ACC112 (cell line): ENCODE data around the gene RYR2.

Source experiments
- H2AFZ ChIP-seq: fragments of 200-600 bp; sonication (generic); one replicate; pipeline ENCODE4 v1.6.0; 2017; ENCODE audit warnings: antibody characterized with exemption, low read length; ENCODE audit not compliant: unreplicated experiment
- H3K27ac ChIP-seq: fragments of 200-600 bp; sonication (generic); 2 replicates; pipeline ENCODE4 v1.5.1; 2014; ENCODE audit warnings: low read depth, mild to moderate bottlenecking, antibody characterized with exemption, low read length, moderate library complexity
- H3K27me3 ChIP-seq: fragments of 200-600 bp; sonication (generic); 2 replicates; pipeline ENCODE4 v1.6.1; 2014; ENCODE audit warnings: mild to moderate bottlenecking, antibody characterized with exemption, low read length, moderate library complexity, mixed read lengths; ENCODE audit not compliant: insufficient read depth
- H3K36me3 ChIP-seq: fragments of 200-600 bp; sonication (generic); 2 replicates; pipeline ENCODE4 v1.6.1; 2016; ENCODE audit warnings: mild to moderate bottlenecking, antibody characterized with exemption, low read length, moderate library complexity, mixed read lengths; ENCODE audit not compliant: insufficient read depth
- H3K4me1 ChIP-seq: fragments of 200-600 bp; sonication (generic); one replicate; pipeline ENCODE4 v1.6.1; 2016; ENCODE audit warnings: low read length, mixed read lengths; ENCODE audit not compliant: insufficient read depth, unreplicated experiment, control insufficient read depth
- H3K4me3 ChIP-seq: fragments of 200-600 bp; sonication (generic); 2 replicates; pipeline ENCODE4 v1.5.1; 2014; ENCODE audit warnings: mild to moderate bottlenecking, low read depth, low read length
- H3K79me2 ChIP-seq: fragments of 200-600 bp; sonication (generic); one replicate; pipeline ENCODE4 v1.6.0; 2016; ENCODE audit warnings: low read length; ENCODE audit not compliant: control insufficient read depth, unreplicated experiment, insufficient read depth

RYR2 gene

DNA sequence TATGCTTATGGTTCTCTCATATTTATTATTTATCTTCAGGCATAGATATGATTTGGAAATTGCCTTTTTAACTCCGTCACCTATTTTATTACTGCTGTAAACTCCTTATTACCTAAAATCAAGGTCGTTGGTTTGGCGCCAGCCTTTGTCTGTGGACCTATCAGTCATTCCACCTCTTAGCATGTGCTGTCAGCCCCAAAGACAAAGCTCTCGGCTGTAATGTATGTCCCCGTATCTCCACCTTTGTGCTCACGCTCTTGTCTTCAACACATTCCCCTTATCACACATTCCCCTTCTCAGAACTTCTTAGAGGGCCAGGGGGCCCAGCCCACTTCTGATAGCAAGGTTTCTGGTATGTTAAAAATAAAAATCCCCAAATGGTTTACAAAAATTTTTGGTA, 342.2 kb downstream of the RYR2 start:
- no peak overlapping the region for H3K4me3 ChIP-seq
- no peaks in the 10 kb centered on the region for H3K27me3 ChIP-seq

DNA sequence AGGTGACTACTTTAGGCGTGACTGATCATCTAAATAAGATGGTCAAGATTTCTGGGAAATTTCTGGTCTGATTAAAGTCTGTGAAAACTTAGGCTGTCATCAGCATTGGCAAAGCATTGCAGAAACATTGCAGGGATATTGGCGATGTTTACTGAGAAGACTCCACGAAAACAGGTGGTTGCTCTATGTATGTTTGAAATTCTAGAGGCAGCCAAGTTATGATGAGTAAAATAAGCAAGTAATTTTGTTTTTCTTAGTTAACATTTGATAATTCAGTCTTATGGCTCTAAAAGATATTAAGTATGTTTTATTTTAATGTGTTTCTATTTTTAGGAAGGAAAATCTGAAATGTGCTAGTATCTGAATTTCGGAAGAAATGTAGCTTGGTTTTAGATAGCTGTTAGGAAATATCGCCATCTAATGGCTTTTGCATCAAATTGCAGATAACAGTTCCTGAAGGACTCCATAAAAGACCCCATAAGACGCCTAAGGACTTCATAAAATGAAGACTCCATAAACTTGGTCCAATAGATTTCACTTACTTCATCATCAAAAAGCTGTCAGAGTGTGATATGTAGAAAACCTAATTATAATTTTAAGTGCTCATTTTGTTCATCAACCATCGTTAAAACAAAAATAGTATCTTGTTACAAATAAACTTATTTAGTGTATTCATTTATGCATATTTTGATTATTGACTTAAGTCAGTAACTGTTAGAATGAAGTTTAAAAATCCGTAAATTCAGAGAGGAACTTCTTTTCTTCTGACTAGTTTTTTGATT, 344.6 kb downstream of the RYR2 start:
- no peaks in the 10 kb centered on the region for H3K36me3 ChIP-seq
- no peak overlapping the region for H3K4me3 ChIP-seq

More for the DNA sequence above, 342.2 kb downstream of the RYR2 start:
- Histone ChIP-seq H3K4me1 (no peaks in the 10 kb centered on the region), H2AFZ (no peak overlapping the region), H3K27ac (no peak overlapping the region), H3K36me3 (no peaks in the 10 kb centered on the region), H3K79me2 (no peaks in the 10 kb centered on the region)

DNA sequence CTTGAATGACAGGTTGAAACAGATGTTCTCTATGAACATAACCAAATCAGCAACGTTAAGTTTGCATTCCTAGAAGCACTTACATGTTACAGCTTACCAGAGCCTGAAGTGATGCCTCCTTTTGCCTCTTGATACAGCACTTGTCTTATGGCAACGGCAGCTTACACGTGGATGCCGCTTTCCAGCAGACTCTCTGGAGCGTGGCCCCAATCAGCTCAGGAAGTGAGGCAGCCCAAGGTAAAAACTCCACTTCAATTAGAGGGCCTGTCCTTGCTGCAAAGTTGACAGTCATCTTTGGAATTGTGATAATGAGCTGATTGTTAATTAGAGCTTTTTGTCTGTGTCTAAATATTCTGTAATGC, 345.1 kb downstream of the RYR2 start:
- no peaks in the 10 kb centered on the region for H3K36me3 ChIP-seq
- H3K4me3 ChIP-seq, result no peak overlapping the region
- no peaks in the 10 kb centered on the region for H3K4me1 ChIP-seq
- no peak overlapping the region for H3K27ac ChIP-seq
- H3K79me2 ChIP-seq, result no peaks in the 10 kb centered on the region
- H2AFZ ChIP-seq, result no peak overlapping the region
- no peaks in the 10 kb centered on the region for H3K27me3 ChIP-seq

More for the DNA sequence above, 344.6 kb downstream of the RYR2 start:
- Histone ChIP-seq H2AFZ (no peak overlapping the region), H3K4me1 (no peaks in the 10 kb centered on the region), H3K27ac (no peak overlapping the region), H3K27me3 (no peaks in the 10 kb centered on the region), H3K79me2 (no peaks in the 10 kb centered on the region)

DNA sequence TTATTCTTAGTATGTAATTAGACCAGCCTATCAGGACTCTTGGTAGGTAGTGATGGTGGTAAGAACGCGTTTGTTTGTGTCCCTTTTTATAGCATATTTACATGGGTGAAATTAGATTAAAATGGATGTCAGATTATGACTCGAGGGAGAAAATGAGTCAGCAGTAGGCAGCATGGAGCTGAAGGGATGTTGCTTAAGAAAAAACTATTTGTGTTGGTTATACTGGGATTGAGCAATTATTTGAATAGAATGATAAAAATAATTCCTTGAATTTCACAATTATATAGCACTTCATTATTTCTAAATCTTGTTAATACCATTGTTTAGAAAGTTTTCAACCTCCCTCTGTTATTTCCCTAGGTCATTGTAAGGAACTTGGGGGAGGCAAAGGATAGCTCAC, 348.8 kb downstream of the RYR2 start:
- Histone ChIP-seq H3K27me3 (no peaks in the 10 kb centered on the region), H3K36me3 (no peaks in the 10 kb centered on the region), H2AFZ (no peak overlapping the region), H3K79me2 (no peaks in the 10 kb centered on the region), H3K4me3 (no peak overlapping the region), H3K4me1 (no peaks in the 10 kb centered on the region), H3K27ac (no peak overlapping the region)

DNA sequence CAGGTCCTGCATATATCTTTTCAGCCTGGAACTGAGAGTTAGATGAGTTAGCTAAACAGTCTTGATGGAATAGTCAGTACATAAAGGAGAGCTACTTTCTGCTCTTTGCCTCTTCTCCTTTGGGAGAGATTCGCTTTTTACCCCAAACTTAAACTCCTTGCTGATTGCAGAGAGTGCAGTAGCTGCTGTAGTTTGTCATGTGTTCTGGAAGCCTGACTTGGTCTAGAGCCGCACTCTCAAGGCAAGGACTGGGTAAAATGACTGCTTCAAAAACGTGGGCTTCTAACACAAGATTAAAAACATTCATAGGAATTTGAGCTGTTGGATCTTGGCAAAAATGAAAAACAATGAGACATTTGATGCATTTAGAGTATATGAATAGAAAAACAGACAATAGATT, 351.6 kb downstream of the RYR2 start:
- H3K4me3 ChIP-seq, result no peak overlapping the region
- H3K79me2 ChIP-seq, result no peaks in the 10 kb centered on the region
- H2AFZ ChIP-seq, result no peak overlapping the region
- no peaks in the 10 kb centered on the region for H3K27me3 ChIP-seq
- no peak overlapping the region for H3K27ac ChIP-seq
- H3K4me1 ChIP-seq, result no peaks in the 10 kb centered on the region
- no peaks in the 10 kb centered on the region for H3K36me3 ChIP-seq

DNA sequence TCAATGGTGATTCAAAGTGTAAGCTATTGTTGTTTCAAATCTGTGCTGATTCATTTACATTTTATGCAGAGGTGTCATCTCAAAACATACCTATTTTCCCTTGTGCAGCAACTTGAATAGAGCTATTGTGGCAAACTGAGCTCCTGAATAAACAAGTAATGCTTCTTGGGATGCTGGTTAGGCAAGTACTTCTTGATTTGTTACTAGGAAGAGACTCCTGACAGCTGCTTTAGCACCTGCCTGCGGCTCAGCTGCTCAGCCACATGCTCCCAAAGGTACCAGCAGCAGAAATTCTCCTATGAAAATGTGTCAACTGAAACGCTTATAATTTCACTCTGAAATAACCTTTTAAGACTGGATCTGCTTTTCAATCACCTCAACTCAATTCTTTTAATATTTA, 352.3 kb downstream of the RYR2 start:
- H3K4me3 ChIP-seq, result no peak overlapping the region
- no peaks in the 10 kb centered on the region for H3K27me3 ChIP-seq
- H3K79me2 ChIP-seq, result no peaks in the 10 kb centered on the region
- no peaks in the 10 kb centered on the region for H3K36me3 ChIP-seq
- no peak overlapping the region for H3K27ac ChIP-seq
- no peaks in the 10 kb centered on the region for H3K4me1 ChIP-seq
- no peak overlapping the region for H2AFZ ChIP-seq

DNA sequence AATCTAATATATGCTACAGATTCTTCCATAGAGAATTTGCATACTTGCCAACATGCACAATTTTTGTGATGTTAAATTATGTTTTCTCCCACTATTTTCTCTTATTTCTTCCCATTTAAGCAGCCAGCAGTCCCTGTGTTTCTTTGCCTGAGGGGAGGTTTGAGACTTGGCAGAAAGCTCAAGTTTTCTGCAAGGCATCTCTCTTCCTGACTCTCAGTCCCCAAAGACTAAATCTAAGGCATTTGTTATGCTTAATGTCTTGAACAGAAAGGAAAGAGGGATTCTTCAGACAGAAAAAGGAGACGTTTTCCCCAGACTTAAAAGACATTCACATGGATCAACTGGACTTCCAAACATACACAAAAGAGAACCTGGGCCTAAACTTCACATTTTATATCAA, 354.4 kb downstream of the RYR2 start:
- no peak overlapping the region for H3K4me3 ChIP-seq
- H3K36me3 ChIP-seq, result no peaks in the 10 kb centered on the region
- H3K27me3 ChIP-seq, result no peaks in the 10 kb centered on the region
- H3K4me1 ChIP-seq, result no peaks in the 10 kb centered on the region
- no peak overlapping the region for H3K27ac ChIP-seq
- H3K79me2 ChIP-seq, result no peaks in the 10 kb centered on the region
- no peak overlapping the region for H2AFZ ChIP-seq

DNA sequence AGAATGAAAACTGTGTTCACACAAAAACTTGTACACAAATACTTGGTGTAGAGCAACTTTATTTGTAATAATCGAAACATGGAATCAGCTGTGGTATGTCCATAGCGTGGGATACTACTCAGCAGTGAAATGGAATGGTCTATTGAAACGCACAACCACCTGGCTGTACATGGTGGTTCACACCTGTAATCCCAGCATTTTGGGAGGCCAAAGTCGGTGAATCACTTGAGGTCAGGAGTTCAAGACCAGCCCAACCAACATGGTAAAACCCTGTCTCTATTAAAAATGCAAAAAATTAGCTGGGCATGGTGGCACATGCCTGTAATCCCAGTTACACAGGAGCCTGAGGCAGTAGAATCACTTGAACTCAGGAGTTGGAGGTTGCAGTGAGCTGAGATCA, 356.8 kb downstream of the RYR2 start:
- H3K4me1 ChIP-seq, result no peaks in the 10 kb centered on the region

DNA sequence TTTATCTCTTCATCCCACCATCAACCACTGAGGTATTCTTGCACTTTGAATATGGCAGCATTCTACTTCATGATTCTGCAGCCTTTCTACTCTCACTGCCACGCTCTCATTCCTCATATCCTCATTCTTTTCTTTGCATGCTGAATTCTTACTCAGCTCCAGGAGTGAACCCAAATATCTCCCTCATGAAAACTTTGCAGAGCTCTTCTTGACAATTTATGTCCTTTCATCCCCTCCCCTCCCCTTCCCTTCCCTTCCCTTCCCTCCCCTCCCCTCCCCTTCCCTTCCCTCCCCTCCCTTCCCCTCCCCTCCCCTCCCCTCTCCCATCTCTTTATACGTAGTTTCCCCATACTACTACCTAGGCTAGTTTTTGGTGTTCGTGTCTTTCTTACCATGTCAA, 363.9 kb downstream of the RYR2 start:
- Histone ChIP-seq H3K4me1 (no peaks in the 10 kb centered on the region), H3K36me3 (no peaks in the 10 kb centered on the region), H3K27me3 (no peaks in the 10 kb centered on the region), H3K79me2 (no peaks in the 10 kb centered on the region), H3K27ac (no peak overlapping the region), H2AFZ (no peak overlapping the region), H3K4me3 (no peak overlapping the region)

More for the DNA sequence above, 356.8 kb downstream of the RYR2 start:
- Histone ChIP-seq H3K4me3 (no peak overlapping the region), H2AFZ (no peak overlapping the region), H3K27me3 (no peaks in the 10 kb centered on the region), H3K27ac (no peak overlapping the region), H3K79me2 (no peaks in the 10 kb centered on the region), H3K36me3 (no peaks in the 10 kb centered on the region)

DNA sequence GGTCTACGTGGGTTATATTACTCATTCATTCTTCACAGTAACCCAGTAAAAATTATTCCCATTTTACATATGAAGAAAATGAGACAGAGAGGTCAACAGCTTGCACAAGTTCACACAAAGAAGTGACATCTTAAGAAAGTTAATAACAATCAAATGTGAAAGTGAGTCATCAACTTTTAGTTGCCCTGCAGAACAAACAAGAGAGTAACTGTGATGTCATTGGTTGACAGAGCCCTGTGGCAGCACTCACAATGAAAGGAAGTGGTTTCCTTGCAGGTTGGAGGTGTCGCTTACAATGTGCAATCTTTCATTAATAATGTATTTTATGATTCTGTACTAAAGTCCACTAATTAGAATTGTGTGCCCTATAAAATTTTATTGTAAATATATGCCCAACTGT, 369.6 kb downstream of the RYR2 start:
- Histone ChIP-seq H3K4me1 (no peaks in the 10 kb centered on the region), H2AFZ (no peak overlapping the region), H3K79me2 (no peaks in the 10 kb centered on the region), H3K36me3 (no peaks in the 10 kb centered on the region), H3K4me3 (no peak overlapping the region), H3K27me3 (no peaks in the 10 kb centered on the region), H3K27ac (no peak overlapping the region)

DNA sequence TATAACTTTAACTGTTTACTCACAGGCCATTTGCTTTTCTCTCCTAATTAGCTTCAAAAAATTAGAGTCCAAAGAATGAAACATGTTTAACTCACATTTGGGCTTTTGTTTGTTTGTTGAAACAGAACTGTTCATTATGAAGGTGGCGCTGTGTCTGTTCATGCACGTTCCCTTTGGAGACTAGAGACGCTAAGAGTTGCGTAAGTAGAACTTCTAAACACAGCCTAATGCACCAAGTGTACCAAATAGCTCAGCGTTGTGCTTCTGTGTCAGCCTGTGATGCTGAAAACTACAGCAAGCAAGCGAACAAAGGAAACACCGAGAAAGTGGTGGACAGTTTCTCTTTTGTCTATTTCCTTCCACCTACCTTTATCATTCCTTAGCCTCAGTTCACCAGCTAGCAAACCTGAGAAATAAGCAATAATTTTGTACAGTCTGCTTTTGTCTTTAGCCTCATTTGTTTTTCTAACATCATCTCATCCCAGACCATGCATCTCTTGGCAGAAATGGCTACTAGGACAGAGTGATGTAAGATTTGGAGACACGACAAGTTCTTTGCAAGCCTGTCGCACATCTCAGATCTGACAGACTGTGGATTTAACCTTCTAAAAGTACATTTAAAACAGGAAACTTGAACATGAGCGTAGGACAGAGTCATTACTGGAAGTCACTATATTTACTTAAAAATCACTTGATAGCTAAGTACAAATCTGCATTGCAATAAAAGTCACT, 375.1 kb downstream of the RYR2 start:
- Histone ChIP-seq H3K27me3 (no peaks in the 10 kb centered on the region), H3K4me3 (no peak overlapping the region), H2AFZ (no peak overlapping the region), H3K79me2 (no peaks in the 10 kb centered on the region), H3K27ac (no peak overlapping the region), H3K36me3 (no peaks in the 10 kb centered on the region), H3K4me1 (no peaks in the 10 kb centered on the region)
